Glutamatergic neuron (in vitro differentiated cells): ENCODE measurements around the gene TRAF3IP3. TPM values are rescaled to one million over a fixed set of nuclear protein-coding genes. Genes with fewer than 3 reads are reported as not detected.

ENCODE experiments used
- DNase-seq: peaks from one replicate; pipeline ENCODE4 v3.0.0; 2022
- H3K27ac Mint-ChIP-seq: one replicate; pipeline ENCODE4 v1.8.0; 2020; ENCODE audit warnings: mild to moderate bottlenecking, mixed read lengths, inconsistent platforms; ENCODE audit not compliant: unreplicated experiment
- H3K27me3 Mint-ChIP-seq: one replicate; pipeline ENCODE4 v1.8.0; 2020; ENCODE audit warnings: mild to moderate bottlenecking, moderate library complexity, mixed read lengths, inconsistent platforms; ENCODE audit not compliant: unreplicated experiment
- H3K36me3 Mint-ChIP-seq: one replicate; pipeline ENCODE4 v1.8.0; 2020; ENCODE audit warnings: mild to moderate bottlenecking, mixed read lengths, inconsistent platforms; ENCODE audit not compliant: unreplicated experiment
- H3K4me1 Mint-ChIP-seq: one replicate; pipeline ENCODE4 v1.8.0; 2020; ENCODE audit warnings: mild to moderate bottlenecking, low read depth, mixed read lengths, inconsistent platforms; ENCODE audit not compliant: unreplicated experiment
- H3K4me3 Mint-ChIP-seq: one replicate; pipeline ENCODE4 v1.8.0; 2020; ENCODE audit warnings: mild to moderate bottlenecking, mixed read lengths, inconsistent platforms; ENCODE audit not compliant: unreplicated experiment
- H3K9me3 Mint-ChIP-seq: one replicate; pipeline ENCODE4 v1.8.0; 2020; ENCODE audit warnings: mild to moderate bottlenecking, moderate library complexity, mixed read lengths, inconsistent platforms; ENCODE audit not compliant: unreplicated experiment
- CTCF ChIP-seq: fragments of 200-600 bp; sonication (generic); IDR thresholded peaks from one replicate; pipeline ENCODE4 v1.5.0; 2021; ENCODE audit not compliant: partially characterized antibody, unreplicated experiment
- total RNA-seq: library from RNA; stranded (reverse); fragmentation: NEBNext Ultra II Directional; extraction: Animal tissue kit (Norgen Biotek cat#: 25700); gene quantifications from one replicate; pipeline ENCODE4 v1.2.1, GENCODE V29; 2021; ENCODE audit not compliant: unreplicated experiment

Gene TRAF3IP3
- total RNA-seq, 1 donor from 2014 or later: not detected

GRCh38 chr1:209710847-209711246 is 45.0 kb upstream of the TRAF3IP3 start:
- H3K4me3 Mint-ChIP-seq: no peak overlapping the region
- H3K4me1 Mint-ChIP-seq: no peaks in the 10 kb centered on the region
- no peaks in the 10 kb centered on the region for H3K9me3 Mint-ChIP-seq
- TF ChIP-seq CTCF: no peak
- H3K36me3 Mint-ChIP-seq: no peaks in the 10 kb centered on the region
- DNase-seq: no peak
- H3K27ac Mint-ChIP-seq: no peak overlapping the region
- H3K27me3 Mint-ChIP-seq: no peaks in the 10 kb centered on the region

GRCh38 chr1:209714338-209714737 is 41.5 kb upstream of the TRAF3IP3 start:
- no peak for DNase-seq
- H3K27me3 Mint-ChIP-seq: no peaks in the 10 kb centered on the region
- no peak overlapping the region for H3K4me3 Mint-ChIP-seq
- no peak overlapping the region for H3K27ac Mint-ChIP-seq
- TF ChIP-seq CTCF: no peak
- H3K9me3 Mint-ChIP-seq: no peaks in the 10 kb centered on the region
- no peaks in the 10 kb centered on the region for H3K36me3 Mint-ChIP-seq
- H3K4me1 Mint-ChIP-seq: no peaks in the 10 kb centered on the region

GRCh38 chr1:209715314-209715713 is 40.5 kb upstream of the TRAF3IP3 start:
- Mint-ChIP-seq H3K27me3 (no peaks in the 10 kb centered on the region), H3K4me3 (no peak overlapping the region), H3K9me3 (no peaks in the 10 kb centered on the region), H3K4me1 (no peaks in the 10 kb centered on the region), H3K27ac (no peak overlapping the region), H3K36me3 (no peaks in the 10 kb centered on the region)
- no peak for TF ChIP-seq CTCF
- no peak for DNase-seq

- no peak for DNase-seq
- no peaks in the 10 kb centered on the region for H3K4me1 Mint-ChIP-seq
- H3K4me3 Mint-ChIP-seq: no peak overlapping the region
- H3K36me3 Mint-ChIP-seq: no peaks in the 10 kb centered on the region
- no peak for TF ChIP-seq CTCF
- H3K9me3 Mint-ChIP-seq: no peaks in the 10 kb centered on the region
- no peak overlapping the region for H3K27ac Mint-ChIP-seq
- H3K27me3 Mint-ChIP-seq: no peaks in the 10 kb centered on the region
Observed at GRCh38 chr1:209717818-209718217, 38.0 kb upstream of the TRAF3IP3 start.

- Mint-ChIP-seq H3K36me3 (no peaks in the 10 kb centered on the region), H3K9me3 (no peaks in the 10 kb centered on the region), H3K4me1 (no peaks in the 10 kb centered on the region), H3K4me3 (no peak overlapping the region), H3K27me3 (no peaks in the 10 kb centered on the region), H3K27ac (no peak overlapping the region)
- DNase-seq: no peak
- TF ChIP-seq CTCF: no peak
Observed at GRCh38 chr1:209720326-209720725, 35.5 kb upstream of the TRAF3IP3 start.
